Renal pelvis (tissue), 4 donors: ENCODE data around the gene NUP98. TPM values are rescaled to one million over a fixed set of nuclear protein-coding genes. Genes with fewer than 3 reads are reported as not detected.

Source experiments
- DNase-seq: peaks from one replicate; pipeline ENCODE4 v3.0.0-alpha.2; 2013
- polyA plus RNA-seq, 3 donors: library from polyadenylated mRNA; unstranded; fragments of 120-200 nt; gene quantifications; one replicate each; pipeline ENCODE4 v1.2.1, GENCODE V29; 2013; ENCODE audit not compliant: insufficient read length in 3 of 3

The NUP98 gene
- polyA plus RNA-seq, 3 donors: 61.9 to 69.5 (median 66.6) TPM

DNA sequence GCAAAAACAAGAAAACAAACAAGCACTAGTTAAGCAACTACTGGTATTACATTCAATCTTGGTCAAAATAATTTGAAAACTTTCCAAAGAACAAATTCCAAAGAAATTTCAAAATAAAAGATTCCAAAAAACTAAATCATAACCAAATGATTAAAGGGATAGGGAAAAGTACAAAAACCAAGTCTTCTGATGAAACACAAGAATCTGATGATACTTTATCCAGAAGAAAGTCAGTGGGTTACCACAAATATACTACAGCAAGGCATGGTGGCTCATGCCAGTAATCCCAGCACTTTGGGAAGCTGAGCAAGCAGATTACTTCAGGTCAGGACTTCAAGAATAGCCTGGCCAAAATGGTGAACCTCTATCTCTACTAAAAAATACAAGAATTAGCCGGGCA is 59.1 kb downstream of the NUP98 start:
- DNase-seq: no peak

DNA sequence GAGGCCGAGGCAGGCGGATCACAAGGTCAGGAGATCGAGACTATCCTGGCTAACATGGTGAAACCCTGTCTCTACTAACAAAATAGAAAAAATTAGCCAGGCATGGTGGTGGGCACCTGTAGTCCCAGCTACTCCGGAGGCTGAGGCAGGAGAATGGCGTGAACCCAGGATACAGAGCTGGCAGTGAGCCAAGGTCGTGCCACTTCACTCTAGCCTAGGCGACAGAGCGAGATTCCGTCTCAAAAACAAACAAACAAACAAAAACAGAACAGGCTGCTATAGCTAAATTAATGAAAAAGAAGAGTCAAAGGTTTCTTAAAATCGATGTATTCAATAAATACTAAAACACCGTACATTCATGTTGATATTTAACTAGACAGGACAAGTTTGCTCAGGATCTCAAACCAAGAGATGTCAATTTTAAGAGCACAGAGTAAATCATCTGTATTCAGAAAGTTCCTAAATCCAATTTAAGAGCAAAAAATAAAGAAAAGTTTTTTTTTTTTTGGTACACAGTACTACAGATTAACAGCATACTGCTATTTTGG is 59.9 kb downstream of the NUP98 start:
- DNase-seq: no peak

DNA sequence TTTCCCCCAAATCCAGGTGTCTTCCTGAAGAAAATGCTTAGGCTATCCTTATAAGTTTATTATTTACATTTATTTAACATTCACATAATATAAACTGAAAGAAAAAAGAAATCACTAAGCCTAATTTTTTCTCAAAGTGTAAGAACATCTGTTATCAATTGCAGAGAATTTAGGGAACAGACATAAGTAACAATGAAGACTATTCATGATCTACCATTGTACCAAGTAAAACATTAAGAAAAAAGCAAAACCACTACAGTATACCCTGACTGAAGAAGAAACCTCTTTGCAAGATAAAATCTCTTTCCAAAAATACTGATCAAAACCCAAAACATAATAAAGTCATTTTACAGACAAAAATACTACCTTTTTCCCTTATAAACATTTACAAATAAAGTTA is 60.5 kb downstream of the NUP98 start:
- no peak for DNase-seq

DNA sequence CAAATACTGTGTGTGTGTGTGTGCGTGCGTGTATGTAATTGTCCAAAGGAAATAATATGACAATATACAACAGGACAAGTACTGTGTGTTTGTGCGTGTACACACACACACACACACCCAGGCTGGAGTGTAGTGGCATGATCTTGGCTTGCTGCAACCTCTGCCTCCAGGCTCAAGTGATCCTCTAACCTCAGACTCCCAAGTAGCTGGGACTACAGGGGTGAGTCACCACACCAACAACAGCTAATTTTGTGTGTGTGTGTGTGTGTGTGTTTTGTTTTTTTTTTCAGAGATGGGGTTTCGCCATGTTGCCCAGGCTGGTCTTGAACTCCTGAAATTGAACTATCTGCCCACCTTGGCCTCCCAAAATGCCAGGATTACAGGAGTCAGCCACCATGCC is 61.5 kb downstream of the NUP98 start:
- no peak for DNase-seq

DNA sequence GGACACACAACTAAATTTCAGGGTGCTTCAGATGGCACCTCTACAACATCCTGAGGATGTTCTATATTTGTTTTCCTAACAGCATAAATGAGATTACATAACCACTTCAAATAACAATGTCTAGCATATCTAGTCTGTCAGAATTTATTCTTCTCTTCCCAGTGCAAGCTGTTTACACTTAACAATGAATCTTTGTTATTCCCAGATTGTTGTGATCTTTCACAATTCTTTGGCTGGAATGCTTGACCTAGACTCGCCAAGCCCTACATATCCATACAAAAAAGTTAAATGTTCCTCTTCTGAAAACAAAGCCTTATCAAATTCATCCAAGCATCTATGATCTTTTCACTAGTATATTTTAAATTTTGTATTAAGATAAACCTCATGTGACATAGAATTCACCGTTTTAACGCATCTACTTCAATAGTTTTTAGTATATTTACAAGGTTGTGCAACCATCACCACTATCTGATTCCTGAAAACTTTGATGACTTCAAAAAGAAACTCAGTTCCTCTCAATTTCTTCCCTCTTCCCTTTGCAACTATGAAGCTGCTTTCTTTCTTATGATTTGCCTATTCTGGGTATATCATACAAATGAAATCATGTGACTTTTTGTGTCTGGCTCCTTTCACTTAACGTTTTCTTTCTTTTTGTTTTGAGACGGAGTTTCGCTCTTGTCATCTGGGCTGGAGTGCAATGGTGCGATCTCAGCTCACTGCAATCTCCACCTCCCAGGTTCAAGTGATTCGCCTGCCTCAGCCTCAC is 64.5 kb downstream of the NUP98 start:
- no peak for DNase-seq

DNA sequence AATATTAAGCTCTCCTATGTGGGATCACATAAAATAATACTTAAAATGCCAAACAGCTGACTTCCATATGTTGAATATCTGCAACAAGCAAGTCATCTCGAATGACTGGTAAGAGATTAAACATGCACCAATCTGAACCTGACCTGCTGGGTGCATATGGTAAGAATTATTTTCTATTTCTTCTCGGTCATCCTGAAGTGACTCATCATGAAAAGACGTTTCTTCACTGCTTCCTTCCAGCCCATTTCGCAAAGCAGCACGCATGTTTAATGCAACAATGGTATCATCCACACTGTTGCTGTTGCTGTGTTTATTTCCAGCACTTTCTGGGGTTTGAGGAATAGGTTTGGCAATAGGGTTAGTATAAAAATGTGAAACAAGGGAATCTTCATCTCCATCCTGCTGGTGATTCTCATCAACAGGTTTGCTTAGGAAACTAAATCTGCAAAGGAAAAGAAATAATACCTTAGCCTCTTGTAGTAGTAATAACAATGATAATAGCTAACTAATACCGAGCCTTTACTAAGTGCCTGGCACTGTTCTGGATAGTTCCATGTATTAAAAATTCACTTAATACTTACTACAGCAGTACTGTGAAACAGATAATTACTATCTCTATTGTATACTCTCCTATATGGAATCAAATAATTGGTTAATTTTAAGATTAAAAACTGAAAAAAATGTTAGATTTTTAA is 74.2 kb downstream of the NUP98 start:
- DNase-seq: no peak

DNA sequence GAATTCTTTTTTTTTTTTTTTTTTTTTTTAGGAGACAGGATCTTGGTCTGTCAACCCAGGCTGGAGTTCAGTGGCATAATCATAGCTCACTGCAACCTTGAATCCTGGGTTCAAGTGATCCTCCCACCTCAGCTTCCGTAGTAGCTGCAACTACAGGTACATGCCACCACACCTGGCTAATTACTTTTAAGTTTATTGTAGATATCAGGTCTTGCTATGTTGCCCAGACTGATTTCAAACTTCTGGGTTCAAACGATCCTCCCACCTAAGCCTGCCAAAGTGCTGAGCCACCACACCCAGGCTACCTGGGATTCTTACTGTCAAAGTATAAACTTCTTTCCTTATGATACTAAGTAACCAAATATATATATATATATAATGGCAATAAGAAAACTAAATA is 75.3 kb downstream of the NUP98 start:
- no peak for DNase-seq

DNA sequence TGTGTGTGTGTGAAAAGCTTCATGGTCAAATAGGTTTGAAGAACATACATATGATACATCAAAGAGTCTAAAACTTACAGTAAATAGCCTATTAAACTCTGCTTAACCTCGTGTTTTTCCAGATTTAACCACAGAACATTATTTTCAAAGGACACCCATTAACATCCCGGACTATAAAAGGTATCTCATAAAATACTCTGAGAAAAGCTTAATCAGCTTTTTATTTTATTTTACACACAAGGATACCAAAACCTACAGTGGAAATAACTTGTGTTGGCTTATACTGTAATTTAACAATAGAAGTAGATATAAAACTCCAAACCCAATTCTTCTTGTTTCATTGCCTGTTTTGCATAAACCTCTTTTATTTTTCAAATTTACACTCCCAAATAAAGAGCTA is 76.4 kb downstream of the NUP98 start:
- no peak for DNase-seq

DNA sequence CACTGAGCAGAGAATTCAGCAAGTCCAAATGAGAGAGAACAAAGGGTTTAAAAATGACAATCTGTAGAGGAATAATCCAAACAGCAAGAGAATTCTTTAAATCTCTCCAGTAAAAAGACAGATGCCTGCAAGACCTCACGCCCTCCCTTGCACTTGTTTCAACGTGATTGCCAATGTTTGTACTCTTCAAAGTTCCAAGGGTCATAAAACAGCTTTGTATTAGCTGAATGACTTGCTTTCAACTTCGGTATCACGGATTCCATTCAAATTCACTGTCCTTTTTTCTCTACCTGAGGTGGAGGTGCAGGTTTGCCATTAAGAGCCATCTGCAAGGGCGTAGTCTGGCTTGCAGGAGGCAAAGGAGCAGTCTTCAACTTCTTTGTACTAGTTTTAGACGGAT is 85.1 kb downstream of the NUP98 start:
- no peak for DNase-seq

DNA sequence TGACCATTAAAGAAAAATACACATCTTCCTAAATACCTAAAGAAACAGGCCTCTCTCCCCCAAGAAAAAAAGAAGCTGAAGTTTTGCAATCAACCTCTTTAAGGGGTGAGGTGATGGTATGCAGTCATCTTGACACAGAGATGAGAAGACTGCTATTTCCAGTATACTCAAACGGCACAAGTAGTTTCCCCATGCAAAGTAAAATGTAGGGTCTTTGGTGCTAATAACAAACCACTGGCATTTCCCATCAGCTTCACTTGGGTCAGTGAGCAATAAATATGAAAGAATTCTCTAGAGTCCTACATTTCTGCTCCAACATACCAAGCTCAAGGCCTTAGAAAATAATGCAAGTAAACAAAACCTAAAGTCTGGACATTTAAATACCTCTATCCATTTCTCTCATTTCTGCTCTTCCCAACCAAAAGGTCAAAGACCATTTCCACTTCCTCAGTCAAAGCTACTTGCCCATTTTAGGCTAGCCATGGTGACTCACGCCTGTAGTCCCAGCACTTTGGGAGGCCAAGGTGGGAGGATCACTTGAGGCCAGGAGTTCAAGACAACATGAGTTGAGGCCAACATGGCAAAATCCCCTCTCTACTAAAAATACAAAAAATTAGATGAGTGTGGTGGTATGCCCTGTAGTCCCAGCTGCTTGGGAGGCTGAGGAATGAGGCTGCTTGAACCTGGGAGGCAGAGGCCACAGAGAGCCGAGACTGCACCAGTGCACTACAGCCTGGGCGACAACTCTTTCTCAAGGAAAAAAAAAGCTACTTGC is 86.7 kb downstream of the NUP98 start:
- no peak for DNase-seq

DNA sequence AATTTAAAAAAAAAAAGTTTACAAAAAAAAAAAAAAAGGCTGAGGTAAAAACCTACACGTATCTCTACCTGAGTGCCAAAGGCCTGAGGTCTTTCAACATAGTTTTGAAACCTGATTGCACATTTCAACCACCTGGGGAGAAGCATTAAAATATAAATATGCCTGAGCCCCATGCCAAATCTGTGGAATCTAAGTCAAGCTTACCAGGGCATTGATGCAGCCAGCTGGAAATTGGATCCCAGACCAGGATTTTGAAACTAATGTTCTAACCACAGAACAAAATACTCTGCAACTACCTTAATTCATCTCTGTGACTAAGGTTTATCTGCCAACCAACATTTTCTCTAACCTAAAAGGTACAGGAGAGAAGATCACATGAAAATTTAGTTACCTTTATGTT is 87.4 kb downstream of the NUP98 start:
- peak; percentile 1 for DNase-seq

DNA sequence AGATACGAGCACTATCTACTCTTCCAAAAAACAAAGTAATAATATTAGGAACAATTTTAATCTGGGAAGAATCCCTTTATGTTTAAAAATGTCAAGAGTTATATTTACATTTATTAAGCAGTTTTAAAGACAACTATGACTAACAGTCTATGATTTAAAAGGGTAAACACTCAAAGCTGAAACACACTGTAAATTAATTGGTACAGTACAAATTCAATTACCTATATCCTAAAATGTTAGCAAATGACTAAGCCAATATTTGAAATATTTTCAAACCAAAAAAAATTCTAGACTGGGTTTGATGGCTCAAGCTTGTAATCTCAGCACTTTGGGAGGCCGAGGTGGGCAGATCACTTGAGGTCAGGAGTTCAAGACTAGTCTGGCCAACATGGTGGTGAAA is 90.2 kb downstream of the NUP98 start:
- DNase-seq: no peak

DNA sequence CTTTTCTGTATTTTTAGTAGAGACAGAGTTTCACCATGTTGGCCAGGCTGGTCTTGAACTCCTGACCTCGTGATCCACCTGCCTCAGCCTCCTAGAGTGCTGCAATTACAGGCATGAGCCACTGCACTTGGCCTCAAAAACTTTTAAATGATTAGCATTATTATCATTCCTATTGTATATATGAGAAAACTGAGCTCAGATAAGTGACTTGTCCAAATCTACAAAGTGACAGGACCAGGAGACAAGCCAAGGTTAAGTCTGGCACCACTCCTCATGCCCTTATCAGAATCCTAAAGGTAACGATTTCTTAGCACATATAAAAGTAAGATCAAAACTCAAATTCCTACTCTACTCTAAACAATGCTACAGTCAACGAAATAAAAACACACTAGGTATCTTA is 94.0 kb downstream of the NUP98 start:
- no peak for DNase-seq

DNA sequence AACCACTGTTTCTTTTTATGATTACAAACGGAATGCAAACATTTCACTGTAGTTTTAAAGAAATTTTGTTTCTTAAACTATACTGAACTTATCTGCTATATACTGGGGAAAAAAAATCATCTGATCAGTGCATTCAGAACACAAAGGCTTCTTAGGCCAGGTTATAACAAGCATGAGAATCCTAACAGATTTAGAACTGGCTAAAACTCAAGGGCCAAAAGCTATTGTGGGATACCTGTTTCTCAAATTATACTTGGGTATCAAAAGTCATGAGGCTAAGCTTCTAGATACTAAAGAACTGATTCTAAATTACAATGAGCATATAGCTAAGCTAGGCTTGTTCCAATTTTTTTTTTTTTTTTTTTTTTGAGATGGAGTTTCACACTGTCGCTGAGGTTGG is 96.4 kb downstream of the NUP98 start:
- DNase-seq: no peak

DNA sequence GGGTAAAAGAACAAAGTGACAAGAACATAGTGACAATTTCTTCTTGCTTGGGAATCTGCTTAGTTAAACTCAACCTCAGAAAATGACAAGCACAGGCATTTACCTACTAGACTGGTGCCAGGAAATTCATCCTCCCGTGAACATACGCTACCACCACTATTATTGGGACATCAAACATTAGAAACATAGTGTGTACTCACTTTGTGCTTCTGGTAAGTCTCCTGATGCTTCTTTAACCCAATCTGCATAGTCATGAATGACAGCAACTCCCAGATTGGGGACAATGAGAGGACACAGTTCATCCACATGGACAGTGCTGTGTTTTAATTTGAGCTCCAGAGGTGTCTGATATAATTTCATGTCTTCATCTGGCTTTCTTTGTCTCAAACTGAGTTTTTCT is 96.9 kb downstream of the NUP98 start:
- DNase-seq: no peak

DNA sequence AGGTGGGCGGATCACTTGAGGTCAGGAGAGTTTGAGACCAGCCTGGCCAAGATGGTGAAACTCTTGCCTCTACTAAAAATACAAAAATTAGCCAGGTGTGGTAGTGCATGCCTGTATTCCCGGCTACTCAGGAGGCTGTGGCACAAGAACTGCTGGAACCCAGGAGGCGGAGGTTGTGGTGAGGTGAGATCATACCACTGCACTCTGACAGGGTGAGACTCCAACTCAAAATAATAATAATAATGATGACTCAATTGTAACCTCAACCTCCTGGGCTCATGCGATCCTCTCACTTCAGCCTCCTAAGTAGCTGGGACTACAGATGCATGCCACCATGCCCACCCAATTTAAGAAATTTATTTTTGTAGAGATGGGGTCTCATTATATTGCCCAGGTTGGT is 110.6 kb downstream of the NUP98 start:
- no peak for DNase-seq

DNA sequence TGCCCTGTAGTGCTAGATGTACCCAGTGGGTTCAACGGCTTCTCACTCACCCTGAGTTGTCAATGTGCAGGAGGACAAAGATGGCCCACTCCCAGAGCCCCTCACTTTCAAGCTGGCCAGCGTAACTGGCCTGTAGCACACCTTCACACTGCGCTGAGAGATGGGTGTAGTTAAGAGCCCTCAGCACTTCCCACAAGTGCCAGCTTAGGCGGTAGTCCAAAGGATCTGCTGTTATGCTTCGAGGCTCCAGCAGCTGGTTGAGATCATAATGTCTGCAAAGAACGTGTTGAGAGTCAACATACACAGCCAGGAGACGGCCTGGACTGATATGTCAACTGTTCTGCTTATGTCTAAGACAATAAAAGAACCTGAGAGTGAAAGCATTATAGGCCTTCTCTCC is 111.4 kb downstream of the NUP98 start:
- no peak for DNase-seq

DNA sequence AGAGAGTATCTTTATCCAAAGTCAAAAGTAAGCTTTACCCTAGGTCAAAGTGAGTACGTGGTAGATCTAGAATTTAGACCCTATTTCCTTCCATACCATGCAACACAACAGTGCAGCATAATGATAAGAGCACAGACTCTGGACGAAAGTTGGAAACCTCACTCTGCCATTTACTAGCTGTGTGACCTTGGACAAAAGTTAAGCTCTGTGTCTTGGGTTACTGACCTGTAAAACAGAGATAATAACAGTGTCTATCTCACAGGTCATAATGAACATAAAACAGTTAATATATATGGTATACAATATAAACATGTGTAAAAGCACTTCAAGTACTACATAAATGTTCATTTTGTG is 112.6 kb downstream of the NUP98 start:
- DNase-seq: no peak

DNA sequence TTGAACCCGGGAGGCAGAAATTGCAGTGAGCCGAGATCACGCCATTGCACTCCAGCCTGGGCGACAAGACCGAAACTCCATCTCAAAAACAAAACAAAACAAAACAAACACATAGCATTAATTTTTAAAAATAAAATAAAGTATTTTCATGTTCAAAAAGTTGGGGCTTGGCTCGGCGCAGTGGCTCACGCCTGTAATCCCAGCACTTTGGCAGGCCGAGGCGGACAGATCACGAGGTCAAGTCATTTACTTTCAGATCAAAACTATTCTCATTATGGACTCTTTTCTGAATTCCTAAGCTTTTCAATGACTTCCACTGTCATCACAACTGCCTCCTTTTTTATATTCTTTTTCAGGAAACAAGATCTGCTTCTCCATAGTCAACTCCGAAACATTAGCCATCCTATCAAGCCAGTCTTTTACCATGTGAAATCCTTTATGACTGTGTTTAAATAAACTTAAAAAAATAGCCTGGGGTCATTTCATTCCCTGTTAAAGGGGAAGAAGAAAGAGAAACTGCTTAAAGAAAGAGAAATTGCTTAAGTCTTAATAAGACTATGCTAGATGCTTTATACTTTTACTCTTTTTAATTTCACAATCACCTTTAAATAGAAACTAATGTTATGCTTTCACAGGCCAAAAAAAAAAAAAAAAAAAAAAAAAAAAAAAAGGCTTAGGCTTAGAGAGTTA is 113.1 kb downstream of the NUP98 start:
- no peak for DNase-seq

DNA sequence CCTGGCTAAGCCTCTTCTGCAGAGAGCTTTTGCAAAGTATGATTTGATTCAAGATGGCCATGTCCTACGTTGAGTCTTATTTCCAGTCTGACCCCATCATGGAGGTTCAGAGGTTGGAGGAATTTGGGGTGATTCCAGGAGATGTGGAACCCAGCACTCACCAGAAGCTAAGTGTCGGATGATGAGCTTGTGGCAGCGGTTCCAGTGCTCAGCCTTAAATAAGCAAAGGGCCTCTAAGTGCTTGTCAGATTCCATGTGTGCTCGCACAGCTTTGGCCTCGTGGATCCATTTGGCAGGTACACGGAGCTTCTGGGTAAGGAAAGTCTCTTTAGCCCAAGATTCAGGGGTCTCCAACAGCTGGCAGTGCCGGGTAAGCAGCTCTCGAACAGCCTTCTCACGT is 114.3 kb downstream of the NUP98 start:
- DNase-seq: no peak

DNA sequence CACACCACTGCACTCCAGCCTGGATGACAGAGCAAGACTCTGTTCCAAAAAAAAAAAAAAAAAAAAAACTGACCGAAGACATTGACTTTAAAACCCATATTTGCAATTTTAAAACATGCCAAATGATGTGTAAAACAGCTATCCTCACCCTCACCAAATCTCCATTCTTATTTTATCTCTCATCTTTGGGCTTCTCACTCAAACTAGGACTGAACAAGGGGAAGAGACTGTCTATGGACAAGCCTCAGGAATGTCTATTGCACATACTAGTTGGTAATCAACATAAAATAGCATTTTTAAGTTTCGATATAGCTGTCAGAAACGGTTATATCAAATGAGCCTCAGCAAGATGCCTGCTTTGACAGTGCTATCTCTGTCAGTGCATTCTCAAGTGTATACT is 118.3 kb downstream of the NUP98 start:
- DNase-seq: no peak

DNA sequence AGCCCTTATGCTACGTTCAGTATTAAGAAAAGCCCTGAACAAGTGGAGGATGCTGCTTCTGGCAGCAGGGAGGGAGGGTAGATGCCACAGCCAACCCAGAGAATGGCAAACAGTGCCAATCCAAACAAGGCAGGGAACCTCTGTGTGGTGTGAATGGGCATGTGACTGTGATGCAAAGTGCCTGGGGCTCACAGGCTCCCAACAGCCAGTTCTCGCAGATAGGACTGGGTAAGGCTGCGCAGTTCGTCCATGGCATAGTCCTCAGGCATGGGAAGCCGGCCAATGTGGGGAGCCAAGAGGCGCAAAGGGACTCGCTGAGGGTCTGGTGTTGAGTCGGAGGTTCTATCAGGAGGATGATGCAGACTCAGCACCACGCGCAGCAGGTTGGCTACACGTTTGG is 121.4 kb downstream of the NUP98 start:
- DNase-seq: no peak
